Measurements from ENCODE around the gene GLI3. TPM values are rescaled to one million over a fixed set of nuclear protein-coding genes. Genes with fewer than 3 reads are reported as not detected.
A peak's percentile ranks its signal among the peaks of the same experiment; 100 is the strongest.

Gene GLI3
- total RNA-seq, 4 donors from 2014 or later: 16.5 to 105 (median 22.6) TPM

DNA sequence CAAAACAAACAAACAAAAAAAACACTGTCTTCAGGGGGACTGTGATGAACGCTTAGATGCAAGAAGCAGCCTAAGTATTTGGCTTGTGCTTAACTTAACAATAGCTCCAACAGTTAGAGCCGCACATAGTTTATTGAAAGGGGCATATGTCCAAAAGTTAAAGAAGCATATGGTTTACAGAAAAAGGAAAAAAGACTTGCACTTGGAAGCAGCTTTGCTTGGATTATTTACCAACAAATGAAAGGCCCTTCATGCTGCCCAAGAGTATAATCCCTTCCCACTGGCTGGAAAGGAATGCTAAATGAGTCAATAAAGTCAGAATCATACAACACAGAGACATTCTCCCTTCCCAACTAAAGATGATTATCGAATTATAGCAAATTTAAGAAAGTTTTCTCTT is 77.9 kb downstream of the GLI3 start:
- no peak for DNase-seq
- intact Hi-C loops (cut with DNase I; ENCODE audit: low total_unique reads): no loop called here
- H3K4me3 ChIP-seq: no peak overlapping the region
- H3K27ac ChIP-seq: peak overlapping the region; percentile 11 to 28
- no peaks in the 10 kb centered on the region for H3K36me3 ChIP-seq
- H3K4me1 ChIP-seq: peaks cover 0 to 27% of the 10 kb centered on the region in 2 donors
- TF ChIP-seq POLR2A (IDR thresholded peaks at IDR 0.05): no peak
- TF ChIP-seq, protein P1, sequence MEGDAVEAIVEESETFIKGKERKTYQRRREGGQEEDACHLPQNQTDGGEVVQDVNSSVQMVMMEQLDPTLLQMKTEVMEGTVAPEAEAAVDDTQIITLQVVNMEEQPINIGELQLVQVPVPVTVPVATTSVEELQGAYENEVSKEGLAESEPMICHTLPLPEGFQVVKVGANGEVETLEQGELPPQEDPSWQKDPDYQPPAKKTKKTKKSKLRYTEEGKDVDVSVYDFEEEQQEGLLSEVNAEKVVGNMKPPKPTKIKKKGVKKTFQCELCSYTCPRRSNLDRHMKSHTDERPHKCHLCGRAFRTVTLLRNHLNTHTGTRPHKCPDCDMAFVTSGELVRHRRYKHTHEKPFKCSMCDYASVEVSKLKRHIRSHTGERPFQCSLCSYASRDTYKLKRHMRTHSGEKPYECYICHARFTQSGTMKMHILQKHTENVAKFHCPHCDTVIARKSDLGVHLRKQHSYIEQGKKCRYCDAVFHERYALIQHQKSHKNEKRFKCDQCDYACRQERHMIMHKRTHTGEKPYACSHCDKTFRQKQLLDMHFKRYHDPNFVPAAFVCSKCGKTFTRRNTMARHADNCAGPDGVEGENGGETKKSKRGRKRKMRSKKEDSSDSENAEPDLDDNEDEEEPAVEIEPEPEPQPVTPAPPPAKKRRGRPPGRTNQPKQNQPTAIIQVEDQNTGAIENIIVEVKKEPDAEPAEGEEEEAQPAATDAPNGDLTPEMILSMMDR (IDR thresholded peaks at IDR 0.05): no peak
- no peaks in the 10 kb centered on the region for H3K27me3 ChIP-seq
- no peaks in the 10 kb centered on the region for H3K9me3 ChIP-seq

GRCh38 chr7:42156967-42157721 is 79.9 kb downstream of the GLI3 start:
- no peak for TF ChIP-seq POLR2A (IDR thresholded peaks at IDR 0.05)
- TF ChIP-seq, protein P1 (IDR thresholded peaks at IDR 0.05): no peak
- intact Hi-C loops (cut with DNase I; ENCODE audit: low total_unique reads): no loop called here
- no peaks in the 10 kb centered on the region for H3K27me3 ChIP-seq
- DNase-seq: no peak
- H3K4me1 ChIP-seq: peaks cover 0 to 23% of the 10 kb centered on the region in 2 donors
- H3K9me3 ChIP-seq: no peaks in the 10 kb centered on the region
- H3K27ac ChIP-seq: no peak overlapping the region
- no peaks in the 10 kb centered on the region for H3K36me3 ChIP-seq
- H3K4me3 ChIP-seq: no peak overlapping the region

- DNase-seq: no peak
- intact Hi-C loops (cut with DNase I; ENCODE audit: low total_unique reads): no loop called here
- no peaks in the 10 kb centered on the region for H3K36me3 ChIP-seq
- peak overlapping the region; percentile 24 to 34 for H3K27ac ChIP-seq
- no peak for TF ChIP-seq POLR2A (IDR thresholded peaks at IDR 0.05)
- TF ChIP-seq, protein P1 (IDR thresholded peaks at IDR 0.05): no peak
- no peak overlapping the region for H3K4me3 ChIP-seq
- peaks cover 0 to 17% of the 10 kb centered on the region in 2 donors for H3K4me1 ChIP-seq
- H3K27me3 ChIP-seq: no peaks in the 10 kb centered on the region
- H3K9me3 ChIP-seq: no peaks in the 10 kb centered on the region
Measured at GRCh38 chr7:42156291-42156865, 80.6 kb downstream of the GLI3 start.

- TF ChIP-seq, protein P1 (IDR thresholded peaks at IDR 0.05): no peak
- TF ChIP-seq POLR2A (IDR thresholded peaks at IDR 0.05): no peak
- peak overlapping the region; percentile 13 to 34 for H3K27ac ChIP-seq
- no peaks in the 10 kb centered on the region for H3K36me3 ChIP-seq
- no peaks in the 10 kb centered on the region for H3K27me3 ChIP-seq
- H3K9me3 ChIP-seq: no peaks in the 10 kb centered on the region
- H3K4me1 ChIP-seq: peaks cover 0 to 13% of the 10 kb centered on the region in 2 donors
- DNase-seq: no peak
- intact Hi-C loops (cut with DNase I; ENCODE audit: low total_unique reads): no loop called here
- no peak overlapping the region for H3K4me3 ChIP-seq
Measured at GRCh38 chr7:42155584-42156290, 81.3 kb downstream of the GLI3 start.

GRCh38 chr7:42154173-42154572 is 82.8 kb downstream of the GLI3 start:
- H3K4me3 ChIP-seq: no peak overlapping the region
- H3K27ac ChIP-seq: no peak overlapping the region
- no peak for DNase-seq
- intact Hi-C loops (cut with DNase I; ENCODE audit: low total_unique reads): no loop called here
- no peaks in the 10 kb centered on the region for H3K36me3 ChIP-seq
- peaks cover 0 to 6% of the 10 kb centered on the region in 2 donors for H3K4me1 ChIP-seq
- TF ChIP-seq, protein P1 (IDR thresholded peaks at IDR 0.05): no peak
- TF ChIP-seq POLR2A (IDR thresholded peaks at IDR 0.05): no peak
- no peaks in the 10 kb centered on the region for H3K27me3 ChIP-seq
- no peaks in the 10 kb centered on the region for H3K9me3 ChIP-seq
